Measurements from ENCODE around the gene PCDHA12. TPM values are rescaled to one million over a fixed set of nuclear protein-coding genes. Genes with fewer than 3 reads are reported as not detected.
"Not testable (repeated sequence)": the region's sequence is repeated elsewhere in the genome, so short reads cannot be mapped to it uniquely, and the experiment has no call there.

Gene PCDHA12
- total RNA-seq, 2 donors from 2014 or later: 0.59 to 0.67 TPM

- Histone ChIP-seq H3K27ac (no peak within 1 kb of the TSS), H3K4me3 (peak within 1 kb of the TSS in 1 of 2 donors; percentile 7), H3K4me1 (no peaks in the 10 kb centered on the region), H3K27me3 (no peaks in the 10 kb centered on the region), H3K9me3 (peaks cover 0 to 32% of the 10 kb centered on the region in 2 donors), H3K36me3 (no peaks in the 10 kb centered on the region)
- TF ChIP-seq CTCF (IDR thresholded peaks at IDR 0.05): peak in 1 of 2 donors; percentile 32
- DNase-seq (ENCODE audit: low spot score): no peak
Observed at GRCh38 chr5:140868721-140869554, 6.2 kb upstream of the PCDHA12 start, which contains the start of gene PCDHA11. TSS of gene PCDHA11 (plus strand) at chr5:140868957. CDS start at chr5:140869104, 147 bp downstream.

GRCh38 chr5:140869555-140869886 lies 5.6 kb upstream of the PCDHA12 start:
- no peaks in the 10 kb centered on the region for H3K27me3 ChIP-seq
- peaks cover 0 to 32% of the 10 kb centered on the region in 2 donors for H3K9me3 ChIP-seq
- no peaks in the 10 kb centered on the region for H3K36me3 ChIP-seq
- TF ChIP-seq CTCF (IDR thresholded peaks at IDR 0.05): no peak
- DNase-seq (ENCODE audit: low spot score): no peak
- no peak overlapping the region for H3K4me3 ChIP-seq
- H3K4me1 ChIP-seq: no peaks in the 10 kb centered on the region
- H3K27ac ChIP-seq: no peak overlapping the region

- Histone ChIP-seq H3K27me3 (no peaks in the 10 kb centered on the region), H3K4me1 (no peaks in the 10 kb centered on the region)
Observed at GRCh38 chr5:140870221-140871201, 4.6 kb upstream of the PCDHA12 start.

GRCh38 chr5:140876541-140877261 lies 1.6 kb downstream of the PCDHA12 start:
- DNase-seq (ENCODE audit: low spot score); H3K27me3 ChIP-seq; H3K27ac ChIP-seq; H3K4me3 ChIP-seq; H3K4me1 ChIP-seq; H3K36me3 ChIP-seq: not testable (repeated sequence)
- peaks cover 0 to 28% of the 10 kb centered on the region in 2 donors for H3K9me3 ChIP-seq

More at GRCh38 chr5:140870221-140871201, 4.6 kb upstream of the PCDHA12 start:
- Histone ChIP-seq H3K36me3 (no peaks in the 10 kb centered on the region), H3K9me3 (peaks cover 0 to 41% of the 10 kb centered on the region in 2 donors), H3K4me3 (no peak overlapping the region), H3K27ac (no peak overlapping the region)
- TF ChIP-seq CTCF (IDR thresholded peaks at IDR 0.05): no peak
- DNase-seq (ENCODE audit: low spot score): no peak

- H3K27me3 ChIP-seq: no peaks in the 10 kb centered on the region
- TF ChIP-seq CTCF (IDR thresholded peaks at IDR 0.05): no peak
Observed at GRCh38 chr5:140877262-140877581, 2.1 kb downstream of the PCDHA12 start.

More at GRCh38 chr5:140877262-140877581, 2.1 kb downstream of the PCDHA12 start:
- no peak overlapping the region for H3K4me3 ChIP-seq
- no peak overlapping the region for H3K27ac ChIP-seq
- no peaks in the 10 kb centered on the region for H3K4me1 ChIP-seq
- H3K36me3 ChIP-seq: no peaks in the 10 kb centered on the region
- DNase-seq (ENCODE audit: low spot score): no peak
- peaks cover 0 to 33% of the 10 kb centered on the region in 2 donors for H3K9me3 ChIP-seq

Measured in right atrium auricular region (tissue), 2 donors.